SK-N-MC (cell line): Measurements from ENCODE around the gene C12orf57.

Experiments used
- DNase-seq: peaks from one replicate; pipeline ENCODE4 v3.0.0-alpha.2; 2011; ENCODE audit warnings: low read depth, low spot score
- H3K27ac ChIP-seq: fragments of 200-600 bp; sonication (generic); 2 replicates; pipeline ENCODE4 v1.5.1; 2016; ENCODE audit warnings: mixed run types
- H3K36me3 ChIP-seq: fragments of 200-600 bp; sonication (generic); 2 replicates; pipeline ENCODE4 v1.6.1; 2017; ENCODE audit warnings: antibody characterized with exemption, low read length, mixed read lengths; ENCODE audit not compliant: insufficient read depth
- H3K4me3 ChIP-seq: fragments of 200-600 bp; sonication (generic); 2 replicates; pipeline ENCODE4 v1.5.1; 2016
- H3K9ac ChIP-seq: fragments of 200-600 bp; sonication (generic); 2 replicates; pipeline ENCODE4 v1.8.0; 2017; ENCODE audit warnings: mixed run types, mixed read lengths; ENCODE audit not compliant: insufficient read length
- H3K9me3 ChIP-seq: fragments of 200-600 bp; sonication (generic); 2 replicates; pipeline ENCODE4 v1.6.1; 2017; ENCODE audit warnings: low read depth, mild to moderate bottlenecking, antibody characterized with exemption, low read length, moderate library complexity, mixed read lengths
- EZH2 ChIP-seq: fragments of 200-600 bp; sonication (generic); IDR thresholded peaks from one replicate; pipeline ENCODE4 v1.6.1; 2017; ENCODE audit warnings: antibody characterized with exemption
- FOXP2 ChIP-seq: optimal IDR thresholded peaks from 2 replicates; pipeline ENCODE3; 2011; ENCODE audit warnings: mild to moderate bottlenecking, moderate library complexity; ENCODE audit not compliant: insufficient read depth; ENCODE audit errors: extremely low read length, control extremely low read depth
- POLR2AphosphoS5 ChIP-seq: IDR thresholded peaks from 2 replicates; pipeline ENCODE4 v1.6.1; 2012; ENCODE audit warnings: mild to moderate bottlenecking, low read depth, low read length, borderline replicate concordance

The C12orf57 gene

GRCh38 chr12:6941267-6941666, 2.6 kb upstream of the C12orf57 start:
- Histone ChIP-seq H3K4me3 (no peak overlapping the region), H3K36me3 (peaks cover 25% of the 10 kb centered on the region; the same call in 1 of the 2 replicates), H3K27ac (no peak overlapping the region), H3K9me3 (no peaks in the 10 kb centered on the region), H3K9ac (no peak overlapping the region)
- TF ChIP-seq FOXP2, result no peak
- TF ChIP-seq POLR2AphosphoS5, result no peak
- TF ChIP-seq EZH2, result no peak
- DNase-seq, result no peak

- H3K36me3 ChIP-seq, result peaks cover 21% of the 10 kb centered on the region; the same call in 1 of the 2 replicates
- no peaks in the 10 kb centered on the region for H3K9me3 ChIP-seq
- no peak overlapping the region for H3K4me3 ChIP-seq
- H3K9ac ChIP-seq, result no peak overlapping the region
- no peak for DNase-seq
- no peak overlapping the region for H3K27ac ChIP-seq
- TF ChIP-seq EZH2 (no peak), FOXP2 (no peak), POLR2AphosphoS5 (no peak)
Measured at GRCh38 chr12:6941782-6942181, 2.0 kb upstream of the C12orf57 start.

GRCh38 chr12:6942331-6942665, 1.5 kb upstream of the C12orf57 start:
- Histone ChIP-seq H3K9me3 (no peaks in the 10 kb centered on the region), H3K9ac (no peak overlapping the region), H3K36me3 (peaks cover 17% of the 10 kb centered on the region; the same call in 1 of the 2 replicates), H3K27ac (peak overlapping the region; percentile 99), H3K4me3 (no peak overlapping the region)
- no peak for DNase-seq
- TF ChIP-seq POLR2AphosphoS5, result no peak
- TF ChIP-seq EZH2, result no peak
- no peak for TF ChIP-seq FOXP2

- Histone ChIP-seq H3K9me3 (no peaks in the 10 kb centered on the region), H3K9ac (peak overlapping the region; percentile 78), H3K27ac (peak overlapping the region; percentile 99), H3K4me3 (peak overlapping the region; percentile 97), H3K36me3 (peaks cover 17% of the 10 kb centered on the region; the same call in 1 of the 2 replicates)
- DNase-seq, result peak; percentile 95
- TF ChIP-seq POLR2AphosphoS5 (no peak), EZH2 (no peak), FOXP2 (no peak)
Measured at GRCh38 chr12:6943389-6943721, 467 bp upstream of the C12orf57 start.

GRCh38 chr12:6944381-6945186, 762 bp downstream of the C12orf57 start:
- Histone ChIP-seq H3K36me3 (peaks cover 11% of the 10 kb centered on the region; the same call in 1 of the 2 replicates), H3K9ac (peak overlapping the region; percentile 83)

GRCh38 chr12:6945613-6946012, 1.8 kb downstream of the C12orf57 start:
- Histone ChIP-seq H3K4me3 (peak overlapping the region; percentile 97; the same call in 1 of the 2 replicates), H3K9ac (no peak overlapping the region), H3K36me3 (peaks cover 10% of the 10 kb centered on the region; the same call in 1 of the 2 replicates), H3K27ac (0 out of 2 replicates have a peak overlapping the region, but pooled peaks have one; percentile 99), H3K9me3 (no peaks in the 10 kb centered on the region)
- DNase-seq, result no peak
- TF ChIP-seq FOXP2, result no peak
- TF ChIP-seq EZH2, result no peak
- TF ChIP-seq POLR2AphosphoS5, result no peak

More at GRCh38 chr12:6944381-6945186, 762 bp downstream of the C12orf57 start:
- Histone ChIP-seq H3K27ac (peak overlapping the region; percentile 99), H3K9me3 (no peaks in the 10 kb centered on the region), H3K4me3 (peak overlapping the region; percentile 97)
- TF ChIP-seq EZH2 (no peak), POLR2AphosphoS5 (no peak), FOXP2 (no peak)
- peak; percentile 76 for DNase-seq

- no peak for TF ChIP-seq POLR2AphosphoS5
- no peak for TF ChIP-seq FOXP2
- TF ChIP-seq EZH2, result no peak
- DNase-seq, result no peak
- H3K36me3 ChIP-seq, result peaks cover 3% of the 10 kb centered on the region; the same call in 1 of the 2 replicates
- H3K27ac ChIP-seq, result no peak overlapping the region
- no peaks in the 10 kb centered on the region for H3K9me3 ChIP-seq
- H3K4me3 ChIP-seq, result no peak overlapping the region
- H3K9ac ChIP-seq, result no peak overlapping the region
Measured at GRCh38 chr12:6946033-6946919, 2.5 kb downstream of the C12orf57 start.

- H3K36me3 ChIP-seq, result no peaks in the 10 kb centered on the region; the same call in 1 of the 2 replicates
- no peak overlapping the region for H3K27ac ChIP-seq
- no peak overlapping the region for H3K4me3 ChIP-seq
- no peaks in the 10 kb centered on the region for H3K9me3 ChIP-seq
- DNase-seq, result no peak
- no peak overlapping the region for H3K9ac ChIP-seq
- no peak for TF ChIP-seq FOXP2
- no peak for TF ChIP-seq EZH2
- TF ChIP-seq POLR2AphosphoS5, result no peak
Measured at GRCh38 chr12:6946920-6947374, 3.1 kb downstream of the C12orf57 start.
